Fibroblast of lung (primary cell): Measurements from ENCODE around the gene IRAK3.

Experiments
- CTCF ChIP-seq, 2 donors: IDR thresholded peaks in 1 of 2; conservative IDR thresholded peaks in 1 of 2; 1 replicate in 1 of 2; 2 replicates in 1 of 2; pipeline ENCODE4 v1.5.1; 2011 to 2012; ENCODE audit warnings: low read length in 2 of 2, control low read depth in 1 of 2, inconsistent platforms in 1 of 2, low read depth in 1 of 2, mild to moderate bottlenecking in 1 of 2
- EZH2 ChIP-seq: IDR thresholded peaks from 2 replicates; pipeline ENCODE4 v1.5.1; 2012; ENCODE audit warnings: low read length, control low read depth, mild to moderate bottlenecking; ENCODE audit errors: missing control alignments

GRCh38 chr12:66196806-66197205 lies 7.8 kb downstream of the IRAK3 start:
- TF ChIP-seq EZH2 (no peak), CTCF (conservative IDR thresholded peaks at IDR 0.05 in 1 of 2, IDR thresholded peaks at IDR 0.05 in 1 of 2; ENCODE audit: low read depth in 1 of 2, low read length in 2 of 2) (no peak)
